IPS DF 4.7 (cell line): ENCODE data around the gene PDP2.
A peak's percentile ranks its signal among the peaks of the same experiment; 100 is the strongest.
"Not testable (repeated sequence)": the region's sequence is repeated elsewhere in the genome, so short reads cannot be mapped to it uniquely, and the experiment has no call there.

Source experiments
- DNase-seq: peaks from one replicate; pipeline ENCODE4 v3.0.0-alpha.2; 2013; ENCODE audit warnings: low spot score; ENCODE audit errors: extremely low read depth

PDP2 gene

GRCh38 chr16:66853261-66854139, 26.8 kb upstream of the PDP2 start:
- DNase-seq = no peak

GRCh38 chr16:66856184-66856730, 24.1 kb upstream of the PDP2 start:
- DNase-seq = no peak

- no peak for DNase-seq
These were observed 23.5 kb upstream of the PDP2 start for GRCh38 chr16:66856801-66857200.

GRCh38 chr16:66857437-66857836, 22.9 kb upstream of the PDP2 start:
- no peak for DNase-seq

GRCh38 chr16:66858740-66859396, 21.4 kb upstream of the PDP2 start:
- no peak for DNase-seq

GRCh38 chr16:66859397-66860068, 20.8 kb upstream of the PDP2 start:
- DNase-seq = no peak

- DNase-seq = no peak
These were observed 18.2 kb upstream of the PDP2 start for GRCh38 chr16:66862023-66862520.

GRCh38 chr16:66863707-66864106, 16.6 kb upstream of the PDP2 start:
- no peak for DNase-seq

- DNase-seq = no peak
These were observed 10.9 kb upstream of the PDP2 start for GRCh38 chr16:66869424-66869823.

- not testable (repeated sequence) for DNase-seq
These were observed 9.0 kb upstream of the PDP2 start for GRCh38 chr16:66871363-66871762.

GRCh38 chr16:66871840-66872239, 8.5 kb upstream of the PDP2 start:
- DNase-seq = no peak

- no peak for DNase-seq
These were observed 7.8 kb upstream of the PDP2 start for GRCh38 chr16:66872559-66872942.

- peak; percentile 72 for DNase-seq
These were observed 7.2 kb upstream of the PDP2 start for GRCh38 chr16:66872943-66873684.

GRCh38 chr16:66873685-66874055, 6.6 kb upstream of the PDP2 start:
- no peak for DNase-seq

GRCh38 chr16:66874079-66874775, 6.1 kb upstream of the PDP2 start:
- DNase-seq = no peak

- no peak for DNase-seq
These were observed 2.2 kb upstream of the PDP2 start for GRCh38 chr16:66878067-66878466.

- DNase-seq = no peak
These were observed 701 bp downstream of the PDP2 start for GRCh38 chr16:66881014-66881417.

GRCh38 chr16:66881560-66881959, 1.2 kb downstream of the PDP2 start:
- DNase-seq = no peak

- DNase-seq = no peak
These were observed 1.7 kb downstream of the PDP2 start for GRCh38 chr16:66881964-66882508.

GRCh38 chr16:66882702-66883101, 2.4 kb downstream of the PDP2 start:
- no peak for DNase-seq
